Ectodermal cell (in vitro differentiated cells): ENCODE results near the gene CACHD1.

Experiments
- H3K27ac ChIP-seq: 2 replicates; pipeline ENCODE4 v1.7.0; 2013; ENCODE audit warnings: mild to moderate bottlenecking, low read depth, low read length; ENCODE audit not compliant: insufficient read depth, poor library complexity, severe bottlenecking
- H3K27me3 ChIP-seq: 2 replicates; pipeline ENCODE4 v1.7.0; 2013; ENCODE audit warnings: mild to moderate bottlenecking, low read length; ENCODE audit not compliant: insufficient read depth, control insufficient read depth, poor library complexity, severe bottlenecking
- H3K36me3 ChIP-seq: one replicate; pipeline ENCODE4 v1.7.0; 2013; ENCODE audit warnings: low read length; ENCODE audit not compliant: control insufficient read depth, insufficient read depth
- H3K4me1 ChIP-seq: one replicate; pipeline ENCODE4 v1.7.0; 2013; ENCODE audit warnings: low read length; ENCODE audit not compliant: control insufficient read depth, insufficient read depth
- H3K4me3 ChIP-seq: 2 replicates; pipeline ENCODE4 v1.7.0; 2013; ENCODE audit warnings: low read depth, low read length, control low read depth; ENCODE audit not compliant: insufficient read depth
- H3K9me3 ChIP-seq: 2 replicates; pipeline ENCODE4 v1.7.0; 2013; ENCODE audit warnings: mild to moderate bottlenecking, low read length, moderate library complexity; ENCODE audit not compliant: control insufficient read depth
- WGBS, 2 experiments: methylation state at CpG; one replicate each; pipeline ENCODE4 v1.1.7; 2013; ENCODE audit warnings: missing lambda C conversion rate in 2 of 2; 5-methylcytosine and 5-hydroxymethylcytosine counted together

The CACHD1 gene

GRCh38 chr1:64471218-64472039 is 1.5 kb downstream of the CACHD1 start:
- peak overlapping the region; percentile 91 for H3K4me3 ChIP-seq
- peak overlapping the region; percentile 58 for H3K27ac ChIP-seq
- WGBS, 2 experiments, result 0% methylated on average over 40 of the region's 40 CpGs
- H3K4me1 ChIP-seq, result peaks cover 30% of the 10 kb centered on the region
- peaks cover 10% of the 10 kb centered on the region for H3K27me3 ChIP-seq
- H3K36me3 ChIP-seq, result no peaks in the 10 kb centered on the region
- no peaks in the 10 kb centered on the region for H3K9me3 ChIP-seq

GRCh38 chr1:64472040-64472376 is 2.1 kb downstream of the CACHD1 start:
- Histone ChIP-seq H3K27me3 (peaks cover 10% of the 10 kb centered on the region), H3K4me3 (peak overlapping the region; percentile 91), H3K9me3 (no peaks in the 10 kb centered on the region), H3K27ac (no peak overlapping the region), H3K4me1 (peaks cover 34% of the 10 kb centered on the region), H3K36me3 (no peaks in the 10 kb centered on the region)
- 0% methylated on average over 9 of the region's 9 CpGs for WGBS, 2 experiments

- WGBS, 2 experiments, result 0% methylated on average over 5 of the region's 5 CpGs
- H3K9me3 ChIP-seq, result no peaks in the 10 kb centered on the region
- H3K27ac ChIP-seq, result peak overlapping the region; percentile 40
- no peaks in the 10 kb centered on the region for H3K36me3 ChIP-seq
- peaks cover 10% of the 10 kb centered on the region for H3K27me3 ChIP-seq
- peak overlapping the region; percentile 91 for H3K4me3 ChIP-seq
- H3K4me1 ChIP-seq, result peaks cover 34% of the 10 kb centered on the region
These were observed 2.9 kb downstream of the CACHD1 start for GRCh38 chr1:64472805-64473204.

- Histone ChIP-seq H3K36me3 (no peaks in the 10 kb centered on the region), H3K9me3 (no peaks in the 10 kb centered on the region), H3K27ac (peak overlapping the region; percentile 40), H3K27me3 (peaks cover 10% of the 10 kb centered on the region), H3K4me3 (peak overlapping the region; percentile 91), H3K4me1 (peaks cover 37% of the 10 kb centered on the region)
- 0 to 8% methylated on average over 1 of the region's 1 CpG for WGBS, 2 experiments
These were observed 3.4 kb downstream of the CACHD1 start for GRCh38 chr1:64473367-64473766.

- Histone ChIP-seq H3K4me3 (peak overlapping the region; percentile 91), H3K36me3 (no peaks in the 10 kb centered on the region), H3K27ac (no peak overlapping the region), H3K9me3 (no peaks in the 10 kb centered on the region), H3K27me3 (peaks cover 4% of the 10 kb centered on the region), H3K4me1 (peaks cover 42% of the 10 kb centered on the region)
- 67 to 84% methylated on average over 2 of the region's 2 CpGs for WGBS, 2 experiments
These were observed 4.2 kb downstream of the CACHD1 start for GRCh38 chr1:64474133-64474532.

GRCh38 chr1:64474665-64475439 is 4.9 kb downstream of the CACHD1 start:
- no peaks in the 10 kb centered on the region for H3K27me3 ChIP-seq
- no peaks in the 10 kb centered on the region for H3K36me3 ChIP-seq
- peaks cover 45% of the 10 kb centered on the region for H3K4me1 ChIP-seq
- H3K27ac ChIP-seq, result no peak overlapping the region
- no peaks in the 10 kb centered on the region for H3K9me3 ChIP-seq
- 80 to 95% methylated on average over 2 of the region's 2 CpGs for WGBS, 2 experiments
- peak overlapping the region; percentile 11 for H3K4me3 ChIP-seq

GRCh38 chr1:64476251-64476952 is 6.5 kb downstream of the CACHD1 start:
- Histone ChIP-seq H3K27ac (no peak overlapping the region), H3K4me3 (no peak overlapping the region)

GRCh38 chr1:64478594-64479470 is 8.9 kb downstream of the CACHD1 start:
- 92 to 94% methylated on average over 3 of the region's 3 CpGs for WGBS, 2 experiments
- H3K27ac ChIP-seq, result no peak overlapping the region
- H3K4me3 ChIP-seq, result no peak overlapping the region
- no peaks in the 10 kb centered on the region for H3K36me3 ChIP-seq
- H3K27me3 ChIP-seq, result no peaks in the 10 kb centered on the region
- no peaks in the 10 kb centered on the region for H3K9me3 ChIP-seq
- peaks cover 57% of the 10 kb centered on the region for H3K4me1 ChIP-seq

More at GRCh38 chr1:64476251-64476952, 6.5 kb downstream of the CACHD1 start:
- H3K36me3 ChIP-seq, result no peaks in the 10 kb centered on the region
- WGBS, 2 experiments, result 94% methylated on average over 4 of the region's 4 CpGs
- H3K4me1 ChIP-seq, result peaks cover 56% of the 10 kb centered on the region
- no peaks in the 10 kb centered on the region for H3K27me3 ChIP-seq
- H3K9me3 ChIP-seq, result no peaks in the 10 kb centered on the region

- 93 to 94% methylated on average over 1 of the region's 1 CpG for WGBS, 2 experiments
- Histone ChIP-seq H3K4me1 (peaks cover 52% of the 10 kb centered on the region), H3K9me3 (no peaks in the 10 kb centered on the region), H3K27me3 (no peaks in the 10 kb centered on the region), H3K4me3 (no peak overlapping the region), H3K27ac (no peak overlapping the region), H3K36me3 (no peaks in the 10 kb centered on the region)
These were observed 9.9 kb downstream of the CACHD1 start for GRCh38 chr1:64479874-64480273.
